ENCODE data around the gene CPT1B. TPM values are rescaled to one million over a fixed set of nuclear protein-coding genes. Genes with fewer than 3 reads are reported as not detected.

The CPT1B gene
- total and polyA plus RNA-seq, 10 of the 15 experiments (the other 5 are each of a cell fraction or from before 2014, with no cell fraction given): 3.5 to 54.0 (median 21.7) TPM

GRCh38 chr22:50531962-50532674, 46.1 kb downstream of the CPT1B start (continued):
- TF ChIP-seq, protein P1, sequence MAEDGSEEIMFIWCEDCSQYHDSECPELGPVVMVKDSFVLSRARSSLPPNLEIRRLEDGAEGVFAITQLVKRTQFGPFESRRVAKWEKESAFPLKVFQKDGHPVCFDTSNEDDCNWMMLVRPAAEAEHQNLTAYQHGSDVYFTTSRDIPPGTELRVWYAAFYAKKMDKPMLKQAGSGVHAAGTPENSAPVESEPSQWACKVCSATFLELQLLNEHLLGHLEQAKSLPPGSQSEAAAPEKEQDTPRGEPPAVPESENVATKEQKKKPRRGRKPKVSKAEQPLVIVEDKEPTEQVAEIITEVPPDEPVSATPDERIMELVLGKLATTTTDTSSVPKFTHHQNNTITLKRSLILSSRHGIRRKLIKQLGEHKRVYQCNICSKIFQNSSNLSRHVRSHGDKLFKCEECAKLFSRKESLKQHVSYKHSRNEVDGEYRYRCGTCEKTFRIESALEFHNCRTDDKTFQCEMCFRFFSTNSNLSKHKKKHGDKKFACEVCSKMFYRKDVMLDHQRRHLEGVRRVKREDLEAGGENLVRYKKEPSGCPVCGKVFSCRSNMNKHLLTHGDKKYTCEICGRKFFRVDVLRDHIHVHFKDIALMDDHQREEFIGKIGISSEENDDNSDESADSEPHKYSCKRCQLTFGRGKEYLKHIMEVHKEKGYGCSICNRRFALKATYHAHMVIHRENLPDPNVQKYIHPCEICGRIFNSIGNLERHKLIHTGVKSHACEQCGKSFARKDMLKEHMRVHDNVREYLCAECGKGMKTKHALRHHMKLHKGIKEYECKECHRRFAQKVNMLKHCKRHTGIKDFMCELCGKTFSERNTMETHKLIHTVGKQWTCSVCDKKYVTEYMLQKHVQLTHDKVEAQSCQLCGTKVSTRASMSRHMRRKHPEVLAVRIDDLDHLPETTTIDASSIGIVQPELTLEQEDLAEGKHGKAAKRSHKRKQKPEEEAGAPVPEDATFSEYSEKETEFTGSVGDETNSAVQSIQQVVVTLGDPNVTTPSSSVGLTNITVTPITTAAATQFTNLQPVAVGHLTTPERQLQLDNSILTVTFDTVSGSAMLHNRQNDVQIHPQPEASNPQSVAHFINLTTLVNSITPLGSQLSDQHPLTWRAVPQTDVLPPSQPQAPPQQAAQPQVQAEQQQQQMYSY (CRISPR knock-in tag; IDR thresholded peaks at IDR 0.05): no peak
- TF ChIP-seq TCF3 (IDR thresholded peaks at IDR 0.05; ENCODE audit: borderline replicate concordance, insufficient read depth, low read depth, low read length) (no peak), RELA (IDR thresholded peaks at IDR 0.05; ENCODE audit: borderline replicate concordance, partially characterized antibody) (no peak), ETV6 (conservative IDR thresholded peaks at IDR 0.05 in 1 of 2, IDR thresholded peaks at IDR 0.05 in 1 of 2; ENCODE audit: borderline replicate concordance in 1 of 2, low read depth in 1 of 2) (no peak), POLR2AphosphoS2 (IDR thresholded peaks at IDR 0.05; ENCODE audit: low read depth, low read length) (peak; percentile 16; the same call in 1 of the 2 replicates), USF2 (IDR thresholded peaks at IDR 0.05; ENCODE audit: borderline replicate concordance, low read depth, low read length) (no peak), RFX5 (IDR thresholded peaks at IDR 0.05; ENCODE audit: low read depth, low read length) (no peak), ZBTB33 (IDR thresholded peaks at IDR 0.05) (no peak), MAX (IDR thresholded peaks at IDR 0.05; ENCODE audit: low read depth, low read length) (no peak), RELB (IDR thresholded peaks at IDR 0.05; ENCODE audit: low read depth) (no peak), ATF7 (IDR thresholded peaks at IDR 0.05; ENCODE audit: low read depth) (no peak), TBL1XR1 (IDR thresholded peaks at IDR 0.05; ENCODE audit: low read depth, low read length) (no peak), CBX5 (IDR thresholded peaks at IDR 0.05; ENCODE audit: low read depth) (no peak), BCLAF1 (IDR thresholded peaks at IDR 0.05) (no peak), MEF2B (IDR thresholded peaks at IDR 0.05; ENCODE audit: partially characterized antibody, poor library complexity, severe bottlenecking) (no peak), MXI1 (IDR thresholded peaks at IDR 0.05; ENCODE audit: low read depth, low read length) (no peak), ASH2L (IDR thresholded peaks at IDR 0.05; ENCODE audit: borderline replicate concordance, low read depth) (no peak)
